Thyroid gland (tissue), 4 donors: ENCODE data around the gene NOP56. TPM values are rescaled to one million over a fixed set of nuclear protein-coding genes. Genes with fewer than 3 reads are reported as not detected.
"Not testable (repeated sequence)": the region's sequence is repeated elsewhere in the genome, so short reads cannot be mapped to it uniquely, and the experiment has no call there.

Experiments used
- DNase-seq, 2 donors: peaks; one replicate each; pipeline ENCODE4 v3.0.0-alpha.2; 2019
- H3K27ac ChIP-seq, 3 donors: fragments of 200-600 bp; sonication (generic); 1 replicate in 2 of 3; 2 replicates in 1 of 3; pipeline ENCODE4 v1.5.1; 2016 to 2019; ENCODE audit warnings: mild to moderate bottlenecking in 1 of 3, moderate library complexity in 1 of 3
- H3K27me3 ChIP-seq: fragments of 200-600 bp; sonication (generic); one replicate; pipeline ENCODE4 v1.5.1; 2019
- H3K36me3 ChIP-seq, 2 donors: fragments of 200-600 bp; sonication (generic); one replicate each; pipeline ENCODE4 v1.5.1; 2016 to 2019
- H3K4me1 ChIP-seq, 2 donors: fragments of 200-600 bp; sonication (generic); one replicate each; pipeline ENCODE4 v1.5.1; 2017 to 2019
- H3K4me3 ChIP-seq, 3 donors: fragments of 200-600 bp; sonication (generic); replicated peaks in 1 of 3; 1 replicate in 2 of 3; 2 replicates in 1 of 3; pipeline ENCODE4 v1.5.1; 2016; ENCODE audit warnings: mild to moderate bottlenecking in 1 of 3
- H3K9me3 ChIP-seq: fragments of 200-600 bp; sonication (generic); one replicate; pipeline ENCODE4 v1.5.1; 2017
- CTCF ChIP-seq, 6 experiments: fragments of 200-600 bp in 3 of 6; fragments of 450-650 bp in 3 of 6; sonication (generic) in 3 of 6; IDR thresholded peaks; one replicate each; pipeline ENCODE4 v1.5.1; 2016 to 2019; ENCODE audit warnings: antibody characterized with exemption in 6 of 6, mild to moderate bottlenecking in 2 of 6, inconsistent platforms in 1 of 6, moderate library complexity in 1 of 6
- POLR2A ChIP-seq, 2 donors: fragments of 450-650 bp; IDR thresholded peaks; one replicate each; pipeline ENCODE4 v1.6.1; 2017; ENCODE audit warnings: antibody characterized with exemption in 2 of 2, mild to moderate bottlenecking in 2 of 2, moderate library complexity in 1 of 2
- WGBS, 2 donors: methylation state at CpG; one replicate each; pipeline ENCODE4 v1.1.5; 2017; 5-methylcytosine and 5-hydroxymethylcytosine counted together
- intact Hi-C: fragments of 100-400 bp; cut with DNase I; formaldehyde crosslinking; loops from one replicate; pipeline ENCODE4 v1.15.1; 2023
- total RNA-seq, 4 donors: library from RNA; depleted of rRNA; stranded (reverse); fragments of >200 nt; gene quantifications; one replicate each; pipeline ENCODE4 v1.2.3, GENCODE V29; 2016

NOP56 gene
- total RNA-seq, 4 donors from 2014 or later, result 46.8 to 85.9 (median 64.1) TPM

- Histone ChIP-seq H3K4me3 (peak overlapping the region in 1 of 3 donors; percentile 58), H3K9me3 (no peaks in the 10 kb centered on the region), H3K4me1 (peaks cover 3 to 22% of the 10 kb centered on the region in 2 donors), H3K27me3 (no peaks in the 10 kb centered on the region), H3K27ac (no peak overlapping the region), H3K36me3 (no peaks in the 10 kb centered on the region)
- TF ChIP-seq CTCF (IDR thresholded peaks at IDR 0.05) (no peak), POLR2A (IDR thresholded peaks at IDR 0.05) (peak in 1 of 2 donors; percentile 1)
- intact Hi-C loops, result loop anchor here (5.0 kb wide), 2 partner anchors 48 to 148 kb away; partner anchors contain the start of genes PCED1A and VPS16
- DNase-seq, result peak in 1 of 2 donors; percentile 24
- 31% methylated on average over 10 to 15 of the region's 23 CpGs for WGBS, 2 donors
Observed at GRCh38 chr20:2694008-2694471, 41.6 kb downstream of the NOP56 start.

GRCh38 chr20:2694519-2694918 is 42.1 kb downstream of the NOP56 start:
- Histone ChIP-seq H3K9me3 (no peaks in the 10 kb centered on the region), H3K4me3 (no peak overlapping the region), H3K36me3 (no peaks in the 10 kb centered on the region), H3K4me1 (peaks cover 3 to 22% of the 10 kb centered on the region in 2 donors), H3K27me3 (no peaks in the 10 kb centered on the region), H3K27ac (no peak overlapping the region)
- intact Hi-C loops, result loop anchor here (5.0 kb wide), 2 partner anchors 48 to 148 kb away; partner anchors contain the start of genes PCED1A and VPS16
- WGBS, 2 donors, result 68 to 70% methylated on average over 10 to 13 of the region's 13 CpGs
- DNase-seq, result no peak
- TF ChIP-seq CTCF (IDR thresholded peaks at IDR 0.05) (no peak), POLR2A (IDR thresholded peaks at IDR 0.05) (no peak)

GRCh38 chr20:2695206-2695983 is 43.0 kb downstream of the NOP56 start:
- DNase-seq, result no peak
- intact Hi-C loops, result no loop called here
- no peak overlapping the region for H3K4me3 ChIP-seq
- peaks cover 3 to 22% of the 10 kb centered on the region in 2 donors for H3K4me1 ChIP-seq
- H3K36me3 ChIP-seq, result no peaks in the 10 kb centered on the region
- no peaks in the 10 kb centered on the region for H3K27me3 ChIP-seq
- 84 to 92% methylated on average over 13 of the region's 13 CpGs for WGBS, 2 donors
- no peak for TF ChIP-seq POLR2A (IDR thresholded peaks at IDR 0.05)
- no peak for TF ChIP-seq CTCF (IDR thresholded peaks at IDR 0.05)
- H3K27ac ChIP-seq, result no peak overlapping the region
- H3K9me3 ChIP-seq, result no peaks in the 10 kb centered on the region

- H3K36me3 ChIP-seq, H3K27me3 ChIP-seq, H3K27ac ChIP-seq, H3K9me3 ChIP-seq, H3K4me3 ChIP-seq, DNase-seq, intact Hi-C loops: not testable (repeated sequence)
- WGBS, 2 donors, result 96 to 97% methylated on average over 12 of the region's 12 CpGs
- H3K4me1 ChIP-seq, result peaks cover 3 to 18% of the 10 kb centered on the region in 2 donors
Observed at GRCh38 chr20:2695984-2696525, 43.6 kb downstream of the NOP56 start.

- Histone ChIP-seq H3K36me3 (no peaks in the 10 kb centered on the region), H3K4me1 (peaks cover 3 to 12% of the 10 kb centered on the region in 2 donors), H3K9me3 (no peaks in the 10 kb centered on the region), H3K27me3 (no peaks in the 10 kb centered on the region), H3K27ac (no peak overlapping the region), H3K4me3 (no peak overlapping the region)
- WGBS, 2 donors, result 93 to 94% methylated on average over 8 to 9 of the region's 9 CpGs
- no peak for DNase-seq
- no peak for TF ChIP-seq POLR2A (IDR thresholded peaks at IDR 0.05)
- no peak for TF ChIP-seq CTCF (IDR thresholded peaks at IDR 0.05)
- intact Hi-C loops, result no loop called here
Observed at GRCh38 chr20:2696646-2697045, 44.2 kb downstream of the NOP56 start.
